Neuronal stem cell (in vitro differentiated cells): Measurements from ENCODE around the gene ABHD10.

Experiments
- DNase-seq: peaks from one replicate; pipeline ENCODE4 v3.0.0-alpha.2; 2013; ENCODE audit warnings: low spot score
- H2AFZ ChIP-seq: one replicate; pipeline ENCODE4 v1.6.1; 2013; ENCODE audit warnings: mild to moderate bottlenecking, low read length, inconsistent platforms
- H2AK5ac ChIP-seq: 2 replicates; pipeline ENCODE4 v1.6.1; 2013; ENCODE audit warnings: low read depth, mild to moderate bottlenecking, inconsistent platforms, low read length, moderate library complexity, mixed read lengths
- H2BK120ac ChIP-seq: 2 replicates; pipeline ENCODE4 v1.6.1; 2013; ENCODE audit warnings: low read depth, mild to moderate bottlenecking, inconsistent platforms, low read length, moderate library complexity, mixed read lengths
- H2BK12ac ChIP-seq: one replicate; pipeline ENCODE4 v1.6.1; 2013; ENCODE audit warnings: low read length, inconsistent platforms
- H2BK15ac ChIP-seq: 2 replicates; pipeline ENCODE4 v1.6.1; 2013; ENCODE audit warnings: mild to moderate bottlenecking, low read length, inconsistent platforms, mixed read lengths
- H2BK5ac ChIP-seq: one replicate; pipeline ENCODE4 v1.6.1; 2013; ENCODE audit warnings: inconsistent platforms, mild to moderate bottlenecking, low read length, moderate library complexity
- H3K14ac ChIP-seq: one replicate; pipeline ENCODE4 v1.6.1; 2013; ENCODE audit warnings: low read length, inconsistent platforms
- H3K18ac ChIP-seq: 2 replicates; pipeline ENCODE4 v1.6.1; 2013; ENCODE audit warnings: low read length, inconsistent platforms
- H3K23ac ChIP-seq: 2 replicates; pipeline ENCODE4 v1.6.1; 2013; ENCODE audit warnings: low read depth, mild to moderate bottlenecking, mixed read lengths, low read length, inconsistent platforms; ENCODE audit not compliant: poor library complexity
- H3K27ac ChIP-seq: replicated peaks from 3 replicates; pipeline ENCODE4 v1.5.1; 2013; ENCODE audit warnings: low read length, inconsistent platforms
- H3K27me3 ChIP-seq, 3 experiments: 2 replicates each; pipeline ENCODE4 v1.6.1; 2013; ENCODE audit warnings: low read length in 3 of 3, mild to moderate bottlenecking in 2 of 3, inconsistent platforms in 1 of 3, low read depth in 1 of 3, mixed read lengths in 1 of 3, moderate library complexity in 1 of 3; ENCODE audit not compliant: control insufficient read depth in 3 of 3, insufficient read depth in 3 of 3
- H3K36me3 ChIP-seq, 2 donors: replicated peaks in 1 of 2; 2 replicates each; pipeline ENCODE4 v1.6.1; 2013; ENCODE audit warnings: low read length in 2 of 2; ENCODE audit not compliant: control insufficient read depth in 2 of 2, insufficient read depth in 2 of 2
- H3K4ac ChIP-seq: 2 replicates; pipeline ENCODE4 v1.6.1; 2013; ENCODE audit warnings: inconsistent platforms, mild to moderate bottlenecking, low read length, moderate library complexity
- H3K4me1 ChIP-seq, 2 donors: 1 replicate in 1 of 2; 2 replicates in 1 of 2; pipeline ENCODE4 v1.6.1; 2013; ENCODE audit warnings: low read length in 2 of 2, low read depth in 1 of 2; ENCODE audit not compliant: control insufficient read depth in 2 of 2, insufficient read depth in 1 of 2
- H3K4me2 ChIP-seq: one replicate; pipeline ENCODE4 v1.6.1; 2013; ENCODE audit warnings: mild to moderate bottlenecking, low read length, inconsistent platforms; ENCODE audit not compliant: insufficient read depth, poor library complexity, severe bottlenecking
- H3K4me3 ChIP-seq, 2 donors: 2 replicates each; pipeline ENCODE4 v1.5.1; 2013; ENCODE audit warnings: low read length in 2 of 2, mild to moderate bottlenecking in 2 of 2, inconsistent platforms in 1 of 2, moderate library complexity in 1 of 2
- H3K79me1 ChIP-seq: one replicate; pipeline ENCODE4 v1.6.1; 2013; ENCODE audit warnings: low read depth, mild to moderate bottlenecking, inconsistent platforms, low read length, moderate library complexity
- H3K9ac ChIP-seq: one replicate; pipeline ENCODE4 v1.6.1; 2013; ENCODE audit warnings: mild to moderate bottlenecking, low read depth, low read length, inconsistent platforms; ENCODE audit not compliant: poor library complexity
- H3K9me3 ChIP-seq, 2 donors: replicated peaks in 1 of 2; 2 replicates each; pipeline versions ENCODE3 to v1.6.1; 2013; ENCODE audit warnings: low read length in 2 of 2, mild to moderate bottlenecking in 2 of 2, inconsistent platforms in 1 of 2, low read depth in 1 of 2, mixed read lengths in 1 of 2, moderate library complexity in 1 of 2; ENCODE audit not compliant: control insufficient read depth in 2 of 2, insufficient read depth in 1 of 2
- H4K8ac ChIP-seq: one replicate; pipeline ENCODE4 v1.6.1; 2013; ENCODE audit warnings: low read depth, mild to moderate bottlenecking, inconsistent platforms, low read length, moderate library complexity
- H4K91ac ChIP-seq: one replicate; pipeline ENCODE4 v1.6.1; 2013; ENCODE audit warnings: low read length, low read depth, mild to moderate bottlenecking, inconsistent platforms; ENCODE audit not compliant: poor library complexity
- WGBS, 2 donors: extraction: QIAGEN DNeasy Blood & Tissue Kit; methylation state at CpG; one replicate each; pipeline ENCODE4 v1.1.7; 2013; ENCODE audit warnings: missing lambda C conversion rate in 2 of 2, mixed read lengths in 1 of 2; ENCODE audit not compliant: insufficient read length in 2 of 2, insufficient replicate concordance in 1 of 2; ENCODE audit errors: extremely low coverage in 2 of 2; 5-methylcytosine and 5-hydroxymethylcytosine counted together

The ABHD10 gene

DNA sequence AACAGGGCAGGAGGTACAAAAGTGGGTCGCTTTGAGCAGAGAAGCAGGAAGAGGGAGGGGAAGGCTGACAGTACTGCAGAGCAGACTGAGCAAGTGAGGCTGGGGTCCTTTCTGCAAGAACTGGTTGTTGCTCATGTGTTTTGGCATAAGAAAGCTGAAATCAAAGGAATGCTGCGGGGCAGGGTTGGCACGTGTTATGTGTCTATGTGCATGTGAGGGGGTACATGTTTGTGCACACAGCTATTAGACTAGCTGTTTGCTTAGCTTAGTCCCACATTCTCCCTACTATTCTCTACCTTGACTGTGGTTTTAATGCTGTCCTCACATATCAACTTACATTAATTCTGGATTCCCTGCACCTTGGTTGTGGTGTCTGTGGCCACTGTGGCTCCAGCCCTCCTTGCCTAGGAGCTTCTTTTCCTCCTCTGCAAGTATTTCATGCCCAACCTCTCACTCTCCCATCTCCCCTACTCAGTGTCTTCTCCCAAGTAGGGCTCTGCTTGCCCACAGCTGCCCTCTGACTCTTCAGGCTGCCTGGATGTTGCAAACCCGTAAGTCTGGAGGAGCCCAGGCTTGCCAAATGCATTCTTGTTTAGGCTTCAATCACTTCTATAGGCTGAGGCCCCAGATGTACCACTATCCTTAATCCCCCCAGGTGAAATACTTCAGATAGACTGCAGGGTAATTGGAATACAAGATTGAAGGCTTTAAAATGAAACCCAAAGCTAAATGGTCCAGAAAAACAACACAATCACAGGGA, 24.7 kb downstream of the ABHD10 start:
- no peak overlapping the region for H3K18ac ChIP-seq
- H3K36me3 ChIP-seq: peaks cover 25 to 86% of the 10 kb centered on the region in 2 donors
- H4K8ac ChIP-seq: no peak overlapping the region
- no peak overlapping the region for H3K9ac ChIP-seq
- no peak overlapping the region for H2BK15ac ChIP-seq
- peak overlapping the region in 1 of 2 donors; percentile 97 for H3K4me3 ChIP-seq
- no peak overlapping the region for H3K4me2 ChIP-seq
- peaks cover 32 to 45% of the 10 kb centered on the region in 2 donors for H3K4me1 ChIP-seq
- no peak overlapping the region for H3K14ac ChIP-seq
- H4K91ac ChIP-seq: no peak overlapping the region
- H2BK12ac ChIP-seq: no peak overlapping the region
- H2AFZ ChIP-seq: no peak overlapping the region
- H3K9me3 ChIP-seq: peaks cover 0 to 3% of the 10 kb centered on the region in 2 donors
- no peak overlapping the region for H2BK5ac ChIP-seq
- DNase-seq: no peak
- H3K79me1 ChIP-seq: peaks cover 8% of the 10 kb centered on the region
- whole genome bisulfite sequencing, 2 donors: no CpG with 5 or more reads among the region's 4 CpGs
- no peaks in the 10 kb centered on the region for H3K27me3 ChIP-seq
- H3K27ac ChIP-seq: no peak overlapping the region
- H2BK120ac ChIP-seq: no peak overlapping the region
- H2AK5ac ChIP-seq: no peak overlapping the region
- H3K4ac ChIP-seq: no peak overlapping the region
- no peak overlapping the region for H3K23ac ChIP-seq

DNA sequence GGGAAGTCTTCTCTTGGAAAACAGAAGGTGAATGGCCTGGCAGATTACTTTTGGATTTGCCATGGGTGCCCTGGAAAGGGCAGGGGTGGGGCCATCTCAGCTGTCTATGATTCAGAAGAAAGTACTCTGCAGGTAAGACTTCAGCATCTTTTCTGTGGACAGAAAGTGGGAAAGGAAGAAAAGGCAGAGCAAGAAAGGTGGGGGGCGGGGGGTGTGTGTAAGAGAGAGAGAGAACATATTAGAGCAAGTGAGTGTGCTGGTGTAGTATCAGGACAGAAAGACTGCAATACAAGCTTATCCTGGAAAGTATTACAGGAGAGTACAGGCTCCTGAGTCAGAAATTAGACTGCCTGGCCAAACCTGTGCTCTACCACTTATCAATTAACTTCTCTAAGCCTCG, 25.4 kb downstream of the ABHD10 start:
- H2BK12ac ChIP-seq: no peak overlapping the region
- H3K4me1 ChIP-seq: peaks cover 32 to 47% of the 10 kb centered on the region in 2 donors
- peaks cover 0 to 3% of the 10 kb centered on the region in 2 donors for H3K9me3 ChIP-seq
- H3K14ac ChIP-seq: no peak overlapping the region
- peaks cover 8% of the 10 kb centered on the region for H3K79me1 ChIP-seq
- H2BK120ac ChIP-seq: no peak overlapping the region
- no peak overlapping the region for H3K18ac ChIP-seq
- no CpG with 5 or more reads among the region's 2 CpGs for WGBS, 2 donors
- no peak overlapping the region for H3K4me3 ChIP-seq
- no peak overlapping the region for H3K4me2 ChIP-seq
- H2AK5ac ChIP-seq: no peak overlapping the region
- no peak overlapping the region for H3K4ac ChIP-seq
- no peak overlapping the region for H3K27ac ChIP-seq
- H2BK5ac ChIP-seq: no peak overlapping the region
- no peak overlapping the region for H4K8ac ChIP-seq
- no peak overlapping the region for H2AFZ ChIP-seq
- peaks cover 27 to 92% of the 10 kb centered on the region in 2 donors for H3K36me3 ChIP-seq
- no peak overlapping the region for H3K23ac ChIP-seq
- H2BK15ac ChIP-seq: no peak overlapping the region
- H3K9ac ChIP-seq: no peak overlapping the region
- H4K91ac ChIP-seq: no peak overlapping the region
- H3K27me3 ChIP-seq: no peaks in the 10 kb centered on the region
- no peak for DNase-seq

DNA sequence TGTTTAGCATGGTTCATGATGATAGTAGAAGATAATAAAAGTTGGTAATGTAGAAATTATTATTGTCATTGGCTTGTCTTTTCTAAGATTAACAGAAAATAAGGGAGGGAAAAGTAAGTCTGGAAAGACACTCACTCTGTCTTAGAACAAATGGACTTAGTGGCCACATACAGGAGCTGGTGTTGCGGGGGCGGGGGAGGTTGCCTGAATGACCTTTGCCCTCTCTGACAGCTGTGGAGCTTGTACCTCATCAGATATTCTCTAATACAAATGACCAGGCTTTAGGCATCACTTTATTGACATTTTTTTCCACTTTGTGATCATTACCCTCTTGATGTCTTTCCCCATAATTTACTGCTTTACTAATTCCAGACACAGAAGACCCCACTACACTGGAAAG, 25.8 kb downstream of the ABHD10 start:
- Histone ChIP-seq H2BK120ac (no peak overlapping the region), H3K14ac (no peak overlapping the region), H3K4ac (no peak overlapping the region), H3K9ac (no peak overlapping the region), H3K4me3 (no peak overlapping the region), H4K8ac (no peak overlapping the region), H3K79me1 (peaks cover 8% of the 10 kb centered on the region), H2BK5ac (no peak overlapping the region), H2AFZ (no peak overlapping the region), H2BK15ac (no peak overlapping the region), H4K91ac (no peak overlapping the region), H3K23ac (no peak overlapping the region), H2AK5ac (no peak overlapping the region), H3K18ac (no peak overlapping the region), H3K9me3 (peaks cover 0 to 3% of the 10 kb centered on the region in 2 donors), H3K36me3 (peaks cover 29 to 97% of the 10 kb centered on the region in 2 donors), H3K27me3 (no peaks in the 10 kb centered on the region), H3K4me2 (no peak overlapping the region), H2BK12ac (no peak overlapping the region), H3K4me1 (peaks cover 32 to 47% of the 10 kb centered on the region in 2 donors), H3K27ac (no peak overlapping the region)
- DNase-seq: no peak
- WGBS, 2 donors: no CpG with 5 or more reads among the region's 2 CpGs

DNA sequence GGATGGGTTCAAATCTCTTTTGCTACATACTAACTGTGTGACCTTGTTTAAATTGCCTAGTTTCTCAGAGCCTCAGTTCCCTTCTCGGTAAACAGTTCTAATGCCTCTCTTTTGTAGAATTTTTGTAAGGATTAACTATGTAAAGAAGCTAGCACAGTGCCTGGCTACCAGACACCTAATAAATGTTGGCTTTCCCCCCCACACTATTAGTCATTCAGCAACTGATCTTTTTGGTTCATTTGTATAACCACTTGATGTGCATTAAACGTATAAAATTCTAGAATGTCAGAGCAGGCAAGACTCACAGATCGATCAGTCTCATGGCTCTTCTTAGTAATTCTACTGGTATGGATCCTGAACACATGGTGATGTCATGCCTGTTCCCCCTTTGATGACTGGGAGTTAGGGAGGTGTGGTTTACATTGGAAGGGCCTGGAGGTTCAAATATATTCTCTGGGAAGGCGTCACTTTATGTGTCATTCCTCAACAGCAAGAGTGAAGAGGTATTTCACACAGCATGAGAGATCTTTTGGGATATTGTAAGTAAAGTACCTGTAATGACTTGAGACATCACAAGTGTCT, 26.4 kb downstream of the ABHD10 start:
- Histone ChIP-seq H3K79me1 (peaks cover 8% of the 10 kb centered on the region), H2BK12ac (no peak overlapping the region), H2BK5ac (no peak overlapping the region), H2AK5ac (no peak overlapping the region), H3K18ac (no peak overlapping the region), H3K4ac (no peak overlapping the region), H2BK15ac (no peak overlapping the region), H3K36me3 (peaks cover 29 to 98% of the 10 kb centered on the region in 2 donors), H3K9ac (no peak overlapping the region), H4K8ac (no peak overlapping the region), H3K4me2 (no peak overlapping the region), H3K4me3 (no peak overlapping the region), H2BK120ac (no peak overlapping the region), H3K9me3 (peaks cover 0 to 3% of the 10 kb centered on the region in 2 donors), H3K4me1 (peaks cover 32 to 47% of the 10 kb centered on the region in 2 donors), H3K27me3 (no peaks in the 10 kb centered on the region), H3K14ac (no peak overlapping the region), H3K27ac (no peak overlapping the region), H3K23ac (no peak overlapping the region), H2AFZ (no peak overlapping the region), H4K91ac (no peak overlapping the region)
- WGBS, 2 donors: no CpG with 5 or more reads among the region's 4 CpGs
- no peak for DNase-seq
